CD14-positive monocyte (primary cell): Measurements from ENCODE around the gene HSPA4L. TPM values are rescaled to one million over a fixed set of nuclear protein-coding genes. Genes with fewer than 3 reads are reported as not detected.
A peak's percentile ranks its signal among the peaks of the same experiment; 100 is the strongest.

Experiments
- DNase-seq, 3 donors: peaks; one replicate each; pipeline ENCODE4 v3.0.0-alpha.2; 2011 to 2022
- H2AFZ ChIP-seq: 2 replicates; pipeline ENCODE4 v1.6.0; 2012; ENCODE audit warnings: mild to moderate bottlenecking, low read depth, low read length, inconsistent platforms; ENCODE audit not compliant: insufficient read depth, poor library complexity, severe bottlenecking
- H3K27ac ChIP-seq, 2 donors: 1 replicate in 1 of 2; 2 replicates in 1 of 2; pipeline ENCODE4 v1.5.1; 2012 to 2013; ENCODE audit warnings: low read length in 2 of 2, control low read depth in 1 of 2, inconsistent platforms in 1 of 2, low read depth in 1 of 2, mild to moderate bottlenecking in 1 of 2
- H3K27me3 ChIP-seq, 2 donors: one replicate each; pipeline versions ENCODE4 v1.6.0 to v1.6.1; 2011 to 2013; ENCODE audit warnings: low read length in 2 of 2; ENCODE audit not compliant: control insufficient read depth in 2 of 2, insufficient read depth in 2 of 2
- H3K36me3 ChIP-seq, 2 donors: replicated peaks in 1 of 2; 1 replicate in 1 of 2; 2 replicates in 1 of 2; pipeline versions ENCODE4 v1.5.1 to v1.6.1; 2012 to 2013; ENCODE audit warnings: low read length in 2 of 2, control low read depth in 1 of 2, inconsistent platforms in 1 of 2, mild to moderate bottlenecking in 1 of 2; ENCODE audit not compliant: insufficient read depth in 2 of 2, control insufficient read depth in 1 of 2
- H3K4me1 ChIP-seq, 2 donors: 1 replicate in 1 of 2; 2 replicates in 1 of 2; pipeline versions ENCODE4 v1.5.1 to v1.6.1; 2012 to 2013; ENCODE audit warnings: low read length in 2 of 2, control low read depth in 1 of 2, inconsistent platforms in 1 of 2, mild to moderate bottlenecking in 1 of 2, moderate library complexity in 1 of 2; ENCODE audit not compliant: insufficient read depth in 2 of 2, control insufficient read depth in 1 of 2
- H3K4me2 ChIP-seq: replicated peaks from 2 replicates; pipeline ENCODE3; 2012; ENCODE audit warnings: low read length, moderate library complexity, mild to moderate bottlenecking; ENCODE audit not compliant: poor library complexity, severe bottlenecking; ENCODE audit errors: extremely low read depth
- H3K4me3 ChIP-seq, 3 experiments: fragments of 200-600 bp in 1 of 3; sonication (generic) in 1 of 3; replicated peaks in 1 of 3; 1 replicate in 2 of 3; 2 replicates in 1 of 3; pipeline ENCODE4 v1.5.1; 2011 to 2013; ENCODE audit warnings: low read length in 3 of 3, mild to moderate bottlenecking in 3 of 3, control low read depth in 2 of 3, low read depth in 2 of 3, inconsistent platforms in 1 of 3, moderate library complexity in 1 of 3
- H3K79me2 ChIP-seq: 2 replicates; pipeline ENCODE4 v1.6.0; 2012; ENCODE audit warnings: mild to moderate bottlenecking, control low read depth, inconsistent platforms, low read length, moderate library complexity; ENCODE audit not compliant: insufficient read depth
- H3K9ac ChIP-seq: 2 replicates; pipeline ENCODE4 v1.6.0; 2017; ENCODE audit warnings: low read length, mild to moderate bottlenecking; ENCODE audit not compliant: insufficient read depth, poor library complexity, severe bottlenecking
- H3K9me3 ChIP-seq, 2 donors: replicated peaks in 1 of 2; 1 replicate in 1 of 2; 2 replicates in 1 of 2; pipeline versions ENCODE4 v1.5.1 to v1.6.1; 2012 to 2013; ENCODE audit warnings: low read length in 2 of 2, control low read depth in 1 of 2; ENCODE audit not compliant: control insufficient read depth in 1 of 2, insufficient read depth in 1 of 2
- H4K20me1 ChIP-seq: 2 replicates; pipeline ENCODE4 v1.6.0; 2012; ENCODE audit warnings: mild to moderate bottlenecking, low read length, control low read depth, moderate library complexity; ENCODE audit not compliant: insufficient read depth
- H3K27ac Mint-ChIP-seq, 7 donors: one replicate each; pipeline ENCODE4 v1.8.0; 2020; ENCODE audit warnings: mild to moderate bottlenecking in 7 of 7, mixed read lengths in 7 of 7, moderate library complexity in 6 of 7, inconsistent platforms in 2 of 7
- H3K27me3 Mint-ChIP-seq, 3 donors: one replicate each; pipeline ENCODE4 v1.8.0; 2021 to 2022; ENCODE audit warnings: low read depth in 3 of 3, mild to moderate bottlenecking in 3 of 3, mixed read lengths in 3 of 3, moderate library complexity in 3 of 3, inconsistent platforms in 1 of 3
- H3K36me3 Mint-ChIP-seq, 2 donors: one replicate each; pipeline ENCODE4 v1.8.0; 2020; ENCODE audit warnings: mixed read lengths in 2 of 2, inconsistent platforms in 1 of 2, mild to moderate bottlenecking in 1 of 2
- H3K4me1 Mint-ChIP-seq: one replicate; pipeline ENCODE4 v1.8.0; 2020; ENCODE audit warnings: mild to moderate bottlenecking, mixed read lengths
- H3K4me3 Mint-ChIP-seq, 2 donors: one replicate each; pipeline ENCODE4 v1.8.0; 2020; ENCODE audit warnings: mild to moderate bottlenecking in 2 of 2, mixed read lengths in 2 of 2, moderate library complexity in 1 of 2
- H3K9me3 Mint-ChIP-seq, 7 donors: one replicate each; pipeline ENCODE4 v1.8.0; 2020 to 2022; ENCODE audit warnings: mixed read lengths in 7 of 7, mild to moderate bottlenecking in 6 of 7, moderate library complexity in 6 of 7, inconsistent platforms in 2 of 7
- CTCF ChIP-seq: fragments of 200-600 bp; IDR thresholded peaks from one replicate; pipeline ENCODE4 v1.8.0; 2022; ENCODE audit warnings: antibody characterized with exemption, mild to moderate bottlenecking
- WGBS: methylation state at CpG from one replicate; pipeline ENCODE4 v1.1.5; 2013; ENCODE audit warnings: missing lambda C conversion rate; ENCODE audit not compliant: insufficient coverage; 5-methylcytosine and 5-hydroxymethylcytosine counted together
- intact Hi-C, 2 donors: fragments of 100-400 bp; cut with micrococcal nuclease; formaldehyde crosslinking; loops; one replicate each; pipeline versions ENCODE4 v1.15.0 to v1.15.1; 2023
- polyA plus RNA-seq, 3 donors: library from polyadenylated mRNA; depleted of rRNA in 1 of 3; unstranded in 2 of 3; stranded (reverse) in 1 of 3; fragments of 300-500 nt in 2 of 3; fragments of >200 nt in 1 of 3; fragmentation: Illumina TruSeq in 2 of 3; gene quantifications; 1 replicate in 2 of 3; 2 replicates in 1 of 3; pipeline ENCODE4 v1.2.3, GENCODE V29; 2012 to 2021

Gene HSPA4L
- polyA plus RNA-seq, 3 donors: 0.04 TPM; not detected in 2

DNA sequence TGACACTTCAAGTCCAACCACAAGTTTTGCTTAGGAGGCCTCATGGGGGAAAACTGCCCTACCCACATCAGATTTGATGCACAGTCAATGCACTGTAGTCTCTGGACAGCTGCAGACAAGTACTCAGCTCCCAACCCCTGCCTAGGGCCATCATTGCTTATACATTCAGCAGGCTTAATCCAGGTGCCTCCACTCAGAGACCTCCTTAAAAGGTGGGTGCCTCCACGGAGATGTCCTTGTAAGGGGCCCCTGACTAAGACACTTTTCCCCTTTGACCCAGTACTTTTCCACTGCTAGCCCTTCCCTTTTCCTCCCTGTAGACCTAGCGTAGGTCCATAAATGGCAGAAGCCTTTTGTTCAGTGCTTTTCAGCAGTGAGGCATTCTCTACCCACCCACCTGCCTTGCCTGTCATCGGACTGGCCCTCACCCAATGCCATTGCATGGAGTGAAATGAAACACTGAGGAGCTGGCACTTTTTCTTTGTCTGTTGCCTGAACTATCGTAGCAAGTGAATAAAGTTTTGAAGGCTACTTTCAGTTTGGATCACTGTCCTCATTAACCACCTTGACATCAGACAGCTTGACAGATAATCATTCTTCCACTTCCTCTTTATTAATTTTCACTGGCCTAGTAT is 74.8 kb downstream of the HSPA4L start:
- Histone ChIP-seq H3K27me3 (no peaks in the 10 kb centered on the region), H3K4me1 (no peaks in the 10 kb centered on the region), H3K4me3 (no peak overlapping the region), H3K79me2 (no peaks in the 10 kb centered on the region), H3K27ac (no peak overlapping the region), H3K9me3 (peaks cover 8 to 10% of the 10 kb centered on the region in 2 donors), H2AFZ (no peak overlapping the region), H3K9ac (no peak overlapping the region), H3K36me3 (no peaks in the 10 kb centered on the region), H3K4me2 (no peak overlapping the region), H4K20me1 (no peaks in the 10 kb centered on the region)
- no peak for DNase-seq
- peaks cover 18 to 36% (median 24%) of the 10 kb centered on the region in 7 donors for H3K9me3 Mint-ChIP-seq
- intact Hi-C loops: no loop called here
- H3K27me3 Mint-ChIP-seq: peaks cover 0 to 2% (median 0%) of the 10 kb centered on the region in 3 donors
- no peaks in the 10 kb centered on the region for H3K4me1 Mint-ChIP-seq
- no peak overlapping the region for H3K4me3 Mint-ChIP-seq
- H3K27ac Mint-ChIP-seq: peak overlapping the region in 1 of 7 donors; percentile 34
- peaks cover 8 to 22% of the 10 kb centered on the region in 2 donors for H3K36me3 Mint-ChIP-seq
- no peak for TF ChIP-seq CTCF
- 85% methylated on average over 2 of the region's 4 CpGs for WGBS

GRCh38 chr4:127857641-127858040 is 75.5 kb downstream of the HSPA4L start:
- Histone ChIP-seq H3K27me3 (no peaks in the 10 kb centered on the region), H4K20me1 (no peaks in the 10 kb centered on the region), H3K36me3 (no peaks in the 10 kb centered on the region), H3K27ac (no peak overlapping the region), H3K79me2 (no peaks in the 10 kb centered on the region), H2AFZ (no peak overlapping the region), H3K4me2 (no peak overlapping the region), H3K9me3 (peaks cover 8 to 10% of the 10 kb centered on the region in 2 donors), H3K4me1 (no peaks in the 10 kb centered on the region), H3K4me3 (no peak overlapping the region), H3K9ac (no peak overlapping the region)
- intact Hi-C loops: no loop called here
- Mint-ChIP-seq H3K4me1 (no peaks in the 10 kb centered on the region), H3K27ac (no peak overlapping the region), H3K9me3 (peaks cover 18 to 43% (median 28%) of the 10 kb centered on the region in 7 donors), H3K27me3 (peaks cover 0 to 2% (median 2%) of the 10 kb centered on the region in 3 donors), H3K36me3 (peaks cover 8 to 22% of the 10 kb centered on the region in 2 donors), H3K4me3 (no peak overlapping the region)
- no peak for DNase-seq
- TF ChIP-seq CTCF: no peak
- WGBS: no CpG with 5 or more reads among the region's 1 CpG
